GM12801 (cell line): ENCODE results near the gene LRP8.

Experiments used
- TF ChIP-seq, protein P1 (sequence below): IDR thresholded peaks from one replicate; pipeline ENCODE4 v1.5.1; 2011; ENCODE audit warnings: control low read depth; ENCODE audit not compliant: insufficient read length; ENCODE audit errors: extremely low read depth

Gene LRP8

DNA sequence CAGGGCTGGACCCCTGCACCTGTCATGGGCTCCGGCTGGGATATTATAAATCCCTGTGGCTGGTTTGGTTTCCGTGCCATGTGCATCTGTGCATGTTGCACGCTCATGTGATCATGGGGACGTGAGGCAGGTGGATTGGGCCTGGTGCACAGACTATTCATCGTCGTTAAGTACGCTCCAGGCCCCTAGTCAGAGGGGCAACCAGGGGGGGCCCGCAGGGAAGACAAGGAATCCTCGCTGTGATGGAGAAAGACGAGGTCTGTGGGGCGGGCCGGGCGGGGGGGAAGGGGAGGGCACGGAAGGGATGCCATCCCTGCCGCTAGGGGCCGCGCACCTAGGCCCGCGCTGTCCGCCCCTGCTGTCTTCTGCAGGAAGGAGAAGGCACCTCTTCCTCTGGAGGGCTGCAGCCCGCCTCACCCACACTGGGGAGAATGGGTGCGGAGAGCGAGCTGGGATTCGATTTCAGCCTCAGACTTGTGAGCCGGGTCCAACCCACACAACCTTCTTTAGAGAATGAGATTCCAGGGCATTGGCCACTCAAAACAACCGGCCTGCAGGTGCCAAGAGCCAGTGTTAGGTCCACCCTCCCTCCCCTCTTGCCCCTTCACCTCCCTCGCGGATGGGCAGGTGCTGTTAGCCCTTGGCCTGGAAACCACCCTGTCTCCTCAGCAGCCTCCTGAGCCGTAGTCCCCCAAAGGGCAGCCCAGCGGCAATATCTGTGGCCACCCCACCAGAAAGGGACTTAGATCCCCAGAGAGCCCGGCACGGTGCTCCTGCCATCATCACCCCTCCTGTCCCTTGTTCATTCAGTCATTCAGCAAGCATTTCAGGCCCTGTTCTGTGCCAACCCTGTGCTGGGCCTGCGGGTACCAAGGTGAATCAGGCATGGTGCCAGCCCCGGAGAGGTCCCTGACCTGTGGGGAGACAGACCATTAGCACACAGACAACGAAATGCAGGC is 950 bp upstream of the LRP8 start:
- TF ChIP-seq, protein P1, sequence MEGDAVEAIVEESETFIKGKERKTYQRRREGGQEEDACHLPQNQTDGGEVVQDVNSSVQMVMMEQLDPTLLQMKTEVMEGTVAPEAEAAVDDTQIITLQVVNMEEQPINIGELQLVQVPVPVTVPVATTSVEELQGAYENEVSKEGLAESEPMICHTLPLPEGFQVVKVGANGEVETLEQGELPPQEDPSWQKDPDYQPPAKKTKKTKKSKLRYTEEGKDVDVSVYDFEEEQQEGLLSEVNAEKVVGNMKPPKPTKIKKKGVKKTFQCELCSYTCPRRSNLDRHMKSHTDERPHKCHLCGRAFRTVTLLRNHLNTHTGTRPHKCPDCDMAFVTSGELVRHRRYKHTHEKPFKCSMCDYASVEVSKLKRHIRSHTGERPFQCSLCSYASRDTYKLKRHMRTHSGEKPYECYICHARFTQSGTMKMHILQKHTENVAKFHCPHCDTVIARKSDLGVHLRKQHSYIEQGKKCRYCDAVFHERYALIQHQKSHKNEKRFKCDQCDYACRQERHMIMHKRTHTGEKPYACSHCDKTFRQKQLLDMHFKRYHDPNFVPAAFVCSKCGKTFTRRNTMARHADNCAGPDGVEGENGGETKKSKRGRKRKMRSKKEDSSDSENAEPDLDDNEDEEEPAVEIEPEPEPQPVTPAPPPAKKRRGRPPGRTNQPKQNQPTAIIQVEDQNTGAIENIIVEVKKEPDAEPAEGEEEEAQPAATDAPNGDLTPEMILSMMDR: no peak

DNA sequence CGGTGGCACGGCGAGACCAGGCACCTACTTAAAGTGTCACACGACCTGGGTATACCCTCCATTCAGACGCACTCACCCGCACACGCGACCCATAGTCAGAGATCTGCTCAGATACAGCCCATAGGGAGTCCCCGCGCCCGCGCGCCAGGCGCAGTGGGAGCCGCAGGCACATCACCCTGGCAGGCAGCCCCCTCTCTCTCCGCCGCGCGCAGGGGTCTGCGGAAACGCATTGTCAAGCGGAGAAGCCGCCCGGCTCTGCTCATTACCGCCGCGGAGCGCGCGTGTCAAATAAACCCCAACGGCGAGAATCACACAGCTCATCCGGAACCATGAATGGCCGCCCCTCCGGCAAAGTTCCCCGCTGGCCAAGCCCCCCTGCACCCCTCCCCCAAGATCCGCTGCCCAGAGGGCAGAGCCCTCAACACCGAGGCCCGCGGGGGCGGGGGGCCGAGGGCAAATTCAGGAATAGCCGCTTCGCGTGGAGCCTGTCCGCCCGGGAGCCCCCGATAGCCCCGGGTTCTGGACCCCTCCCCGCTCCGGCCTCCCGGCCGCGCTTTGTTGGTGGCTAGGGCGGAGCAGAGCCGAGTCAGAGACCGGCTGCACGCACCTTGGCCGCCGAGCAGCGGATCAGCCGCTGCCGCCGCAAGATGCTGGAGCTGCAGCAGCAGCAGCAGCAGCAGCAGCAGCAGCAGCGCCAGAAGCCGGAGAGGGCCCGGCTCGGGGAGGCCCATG is 522 bp downstream of the LRP8 start:
- TF ChIP-seq, protein P1: no peak

DNA sequence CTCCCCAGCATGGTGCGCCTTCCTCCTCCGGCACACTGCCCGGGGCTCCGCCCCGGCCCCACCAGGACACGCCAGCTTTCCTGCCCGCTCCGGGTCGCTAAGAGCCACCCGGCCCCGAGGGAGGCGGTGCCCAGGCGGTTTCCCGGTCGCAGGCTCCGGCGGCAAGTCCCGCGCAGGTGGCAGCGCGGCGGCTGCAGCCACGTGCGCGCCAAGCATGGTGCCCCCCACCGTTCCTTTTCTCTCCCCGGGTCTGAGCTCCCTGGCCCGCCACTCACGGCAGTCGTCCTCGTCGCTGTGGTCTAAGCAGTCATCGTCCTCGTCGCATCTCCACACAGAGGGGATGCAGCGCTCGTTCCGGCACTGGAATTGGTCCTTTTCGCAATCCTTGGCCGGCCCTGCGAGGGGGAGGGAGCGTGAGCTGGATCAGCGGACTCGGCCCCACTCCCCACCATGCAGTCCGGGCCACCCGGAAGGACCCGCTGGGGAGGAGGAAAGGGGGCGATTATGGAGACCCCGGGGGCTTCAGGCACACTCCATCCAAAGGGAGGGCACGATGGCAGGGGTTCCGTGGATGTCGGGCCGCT is 1.2 kb downstream of the LRP8 start:
- TF ChIP-seq, protein P1: no peak

- TF ChIP-seq, protein P1: no peak
These were observed 1.7 kb downstream of the LRP8 start for GRCh38 chr1:53326088-53326597.

DNA sequence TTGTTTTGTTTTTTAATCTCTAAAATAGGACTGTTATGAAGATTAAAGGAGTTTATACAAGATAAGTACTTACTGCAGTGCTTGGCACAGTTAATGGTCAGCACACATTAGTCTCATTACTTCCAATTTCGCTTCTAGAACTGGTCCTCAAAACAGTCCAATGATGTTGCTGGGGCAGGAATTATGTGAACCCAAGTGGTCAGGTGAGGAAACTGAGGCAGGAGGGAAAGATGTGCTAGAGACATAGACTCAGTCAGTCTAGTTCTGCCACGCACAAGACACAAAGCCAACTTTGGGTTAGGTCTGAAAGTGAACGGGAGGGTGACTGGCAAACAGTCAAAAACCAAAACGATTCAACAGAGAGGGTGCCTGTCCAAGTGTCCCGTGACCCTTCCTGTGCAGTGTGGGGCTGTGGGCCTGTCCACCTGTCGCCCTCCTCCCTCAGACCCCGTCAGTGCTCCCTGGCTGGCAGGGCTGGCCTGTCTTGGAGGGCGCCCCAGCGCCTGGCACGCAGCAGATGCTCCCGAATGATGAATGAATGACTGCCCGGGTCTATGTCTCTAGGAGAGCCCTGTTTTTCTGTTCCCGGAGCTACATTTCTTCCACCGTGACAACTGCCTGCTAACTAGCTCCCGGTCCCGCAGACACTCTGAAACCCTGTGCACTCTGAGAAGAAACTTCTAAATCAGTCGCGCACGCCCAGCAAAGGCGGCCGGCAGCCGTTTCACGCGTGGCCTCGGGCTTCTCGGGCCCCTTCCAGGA is 2.4 kb downstream of the LRP8 start:
- TF ChIP-seq, protein P1: no peak

DNA sequence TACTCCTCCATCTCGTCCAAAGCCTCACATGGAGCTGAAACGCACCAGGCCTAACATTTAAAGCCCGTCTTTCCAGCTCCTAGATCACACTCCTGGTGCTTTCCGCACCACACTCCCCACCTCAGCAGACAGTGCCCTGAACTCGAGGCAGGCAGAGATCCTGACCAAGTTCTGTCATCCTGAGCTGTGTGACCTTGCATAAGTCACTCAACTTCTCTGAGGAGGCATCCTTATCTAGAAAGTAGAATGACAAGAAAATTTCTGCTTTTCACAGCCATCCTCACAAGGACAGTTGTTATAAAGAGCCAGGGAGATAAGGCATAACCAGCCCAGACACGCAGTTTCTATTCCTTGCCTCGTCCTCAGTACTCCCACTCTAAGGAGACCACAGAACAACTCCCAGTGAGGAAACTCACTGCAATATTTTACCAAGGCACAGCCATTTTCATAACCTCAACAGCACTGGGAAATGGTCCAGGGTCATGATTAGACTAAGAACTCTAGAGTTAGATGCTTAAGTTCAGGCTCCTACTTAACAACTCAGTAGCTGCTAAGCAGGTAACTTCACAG is 3.1 kb downstream of the LRP8 start:
- TF ChIP-seq, protein P1: no peak
